Endothelial cell (in vitro differentiated cells): ENCODE data around the gene ARHGAP6. TPM values are rescaled to one million over a fixed set of nuclear protein-coding genes. Genes with fewer than 3 reads are reported as not detected.

Experiments
- DNase-seq: peaks from one replicate; pipeline ENCODE4 v3.0.0; 2021; ENCODE audit warnings: low spot score
- H3K27ac Mint-ChIP-seq: one replicate; pipeline ENCODE4 v1.8.0; 2021; ENCODE audit warnings: mixed read lengths, inconsistent platforms; ENCODE audit not compliant: unreplicated experiment
- H3K27me3 Mint-ChIP-seq: one replicate; pipeline ENCODE4 v1.8.0; 2021; ENCODE audit warnings: mild to moderate bottlenecking, moderate library complexity, mixed read lengths, inconsistent platforms; ENCODE audit not compliant: unreplicated experiment
- H3K36me3 Mint-ChIP-seq: one replicate; pipeline ENCODE4 v1.8.0; 2021; ENCODE audit warnings: mild to moderate bottlenecking, low read depth, mixed read lengths, inconsistent platforms; ENCODE audit not compliant: unreplicated experiment
- H3K4me1 Mint-ChIP-seq: one replicate; pipeline ENCODE4 v1.8.0; 2021; ENCODE audit warnings: mild to moderate bottlenecking, mixed read lengths, inconsistent platforms; ENCODE audit not compliant: unreplicated experiment
- H3K4me3 Mint-ChIP-seq: one replicate; pipeline ENCODE4 v1.8.0; 2021; ENCODE audit warnings: mild to moderate bottlenecking, mixed read lengths, inconsistent platforms; ENCODE audit not compliant: unreplicated experiment
- H3K9me3 Mint-ChIP-seq: one replicate; pipeline ENCODE4 v1.8.0; 2021; ENCODE audit warnings: mixed read lengths, inconsistent platforms; ENCODE audit not compliant: unreplicated experiment
- CTCF ChIP-seq: fragments of 200-600 bp; sonication (generic); IDR thresholded peaks from one replicate; pipeline ENCODE4 v1.5.0; 2021; ENCODE audit warnings: antibody characterized with exemption; ENCODE audit not compliant: unreplicated experiment
- total RNA-seq: library from RNA; stranded (reverse); fragmentation: NEBNext Ultra II Directional; extraction: Animal tissue kit (Norgen Biotek cat#: 25700); gene quantifications from one replicate; pipeline ENCODE4 v1.2.1, GENCODE V29; 2021; ENCODE audit not compliant: unreplicated experiment

ARHGAP6 gene
- total RNA-seq, 1 donor from 2014 or later: 4.1 TPM

DNA sequence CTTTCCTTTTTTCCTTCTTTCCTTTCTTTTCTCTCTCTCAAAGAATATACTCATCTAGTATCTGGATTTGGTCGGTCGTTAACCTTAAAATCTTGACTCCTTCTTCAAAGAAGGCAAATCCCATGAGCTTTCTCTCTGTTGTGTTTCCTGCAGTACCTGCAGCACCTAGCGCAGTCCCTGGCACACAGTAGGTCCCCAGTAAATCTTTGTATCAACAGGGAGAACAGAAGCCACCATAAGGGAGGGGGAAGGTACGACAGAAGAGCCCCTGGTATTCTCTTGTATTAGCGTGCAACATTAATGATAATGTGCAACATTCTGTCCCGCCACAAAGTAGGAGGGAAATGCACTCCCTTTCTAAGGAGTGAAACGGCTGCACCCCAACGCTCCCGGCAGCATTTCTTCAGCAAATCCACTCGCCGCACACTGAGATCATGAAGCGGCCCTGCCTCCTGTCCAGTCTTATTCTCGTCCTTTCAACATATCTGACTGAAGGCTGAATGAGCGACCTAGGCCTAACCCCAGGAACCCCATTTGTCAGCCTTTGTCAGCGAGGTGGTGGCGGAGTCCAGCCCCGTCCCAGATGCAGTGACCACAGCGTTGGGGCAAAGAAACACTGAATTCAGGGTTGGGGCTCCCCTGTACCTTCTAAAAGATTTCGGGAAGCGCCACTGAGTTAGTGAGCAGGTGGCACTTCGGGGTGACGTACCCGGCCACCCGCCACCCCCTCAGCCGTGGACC, 238.8 kb downstream of the ARHGAP6 start:
- no peak overlapping the region for H3K27ac Mint-ChIP-seq
- H3K4me3 Mint-ChIP-seq: peak overlapping the region; percentile 85
- peaks cover 6% of the 10 kb centered on the region for H3K4me1 Mint-ChIP-seq
- no peaks in the 10 kb centered on the region for H3K36me3 Mint-ChIP-seq
- H3K9me3 Mint-ChIP-seq: no peaks in the 10 kb centered on the region
- peak; percentile 4 for DNase-seq
- H3K27me3 Mint-ChIP-seq: no peaks in the 10 kb centered on the region
- TF ChIP-seq CTCF: no peak

DNA sequence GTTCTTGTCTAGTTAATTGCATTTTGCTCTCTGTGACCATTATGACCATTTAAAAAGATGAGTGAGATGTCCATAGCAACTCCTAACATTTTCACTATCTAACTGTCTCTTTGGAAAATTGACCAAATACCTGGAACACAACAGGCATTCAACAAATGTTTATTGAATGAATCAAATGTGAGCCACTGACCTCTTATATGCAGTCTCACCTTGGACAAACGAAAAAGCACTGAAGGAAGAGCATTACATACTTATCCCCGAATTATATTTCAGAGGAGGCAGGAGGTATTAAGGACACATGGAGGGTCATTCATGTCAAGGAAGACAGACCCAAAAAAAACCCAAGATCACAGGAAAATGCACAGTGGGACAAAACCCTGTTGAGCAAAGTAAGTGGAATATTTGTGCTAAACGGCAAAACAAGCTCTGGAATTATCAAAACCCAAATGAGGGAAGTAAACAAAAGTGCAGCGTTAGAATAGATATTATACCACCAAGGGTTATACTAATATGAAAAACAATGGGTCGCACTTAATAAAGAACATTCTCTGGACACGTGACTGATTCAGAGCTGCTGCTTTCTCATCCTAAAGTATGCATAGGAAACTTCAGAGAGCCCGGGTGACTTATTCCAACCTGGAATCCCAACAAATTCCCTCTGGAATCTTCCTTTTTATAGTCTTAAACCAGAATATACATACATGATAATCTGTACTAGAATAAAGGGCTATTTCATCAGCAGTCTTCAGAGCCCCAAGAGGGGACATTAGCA, 240.6 kb downstream of the ARHGAP6 start:
- Mint-ChIP-seq H3K4me1 (peaks cover 6% of the 10 kb centered on the region), H3K27ac (no peak overlapping the region), H3K9me3 (no peaks in the 10 kb centered on the region), H3K27me3 (no peaks in the 10 kb centered on the region), H3K36me3 (no peaks in the 10 kb centered on the region), H3K4me3 (no peak overlapping the region)
- no peak for DNase-seq
- TF ChIP-seq CTCF: no peak

DNA sequence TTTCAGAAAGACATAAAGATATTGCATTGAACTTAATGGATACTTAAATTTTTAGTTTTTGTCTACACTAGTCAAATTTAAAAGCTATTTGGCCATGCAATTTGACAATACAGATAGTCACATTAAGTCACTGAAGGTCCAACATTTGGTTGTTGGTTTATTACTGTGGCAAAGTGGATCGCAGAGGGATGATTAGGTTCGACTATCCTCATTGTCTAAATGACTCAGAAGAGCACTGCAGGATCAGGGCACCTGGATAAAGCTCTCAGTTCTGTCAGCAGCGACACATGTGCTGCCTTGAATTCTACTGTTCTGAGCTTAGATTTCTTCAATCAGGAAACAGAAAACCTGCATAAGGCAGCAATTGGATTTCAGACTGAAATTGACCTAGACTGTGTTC, 241.8 kb downstream of the ARHGAP6 start:
- Mint-ChIP-seq H3K36me3 (no peaks in the 10 kb centered on the region), H3K4me3 (no peak overlapping the region), H3K9me3 (no peaks in the 10 kb centered on the region), H3K27ac (no peak overlapping the region), H3K27me3 (no peaks in the 10 kb centered on the region), H3K4me1 (peaks cover 6% of the 10 kb centered on the region)
- DNase-seq: no peak
- TF ChIP-seq CTCF: no peak

DNA sequence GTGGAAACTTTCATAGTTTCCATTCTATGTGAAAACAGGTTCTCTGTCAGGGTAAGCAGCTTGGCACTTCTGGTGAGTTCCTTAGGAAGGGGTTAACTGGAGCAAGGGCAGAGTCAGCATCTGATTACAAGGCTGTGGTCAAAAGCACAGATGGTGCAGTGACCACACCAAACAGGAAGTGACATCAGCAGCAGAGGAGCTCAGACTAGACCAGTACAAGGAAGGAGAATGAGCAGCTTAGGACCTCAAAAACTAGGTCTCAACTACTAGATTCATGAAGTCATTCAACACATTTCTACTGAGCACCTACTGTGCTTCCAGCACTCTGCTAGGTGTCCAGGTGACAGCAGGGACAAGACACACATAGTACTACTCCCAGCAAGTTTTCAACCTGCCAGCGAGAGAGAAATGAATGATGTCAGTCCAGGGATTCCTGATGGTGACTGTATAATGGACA, 242.3 kb downstream of the ARHGAP6 start:
- H3K27me3 Mint-ChIP-seq: no peaks in the 10 kb centered on the region
- no peak for TF ChIP-seq CTCF
- no peaks in the 10 kb centered on the region for H3K36me3 Mint-ChIP-seq
- H3K4me3 Mint-ChIP-seq: no peak overlapping the region
- H3K9me3 Mint-ChIP-seq: no peaks in the 10 kb centered on the region
- DNase-seq: no peak
- peaks cover 6% of the 10 kb centered on the region for H3K4me1 Mint-ChIP-seq
- no peak overlapping the region for H3K27ac Mint-ChIP-seq

DNA sequence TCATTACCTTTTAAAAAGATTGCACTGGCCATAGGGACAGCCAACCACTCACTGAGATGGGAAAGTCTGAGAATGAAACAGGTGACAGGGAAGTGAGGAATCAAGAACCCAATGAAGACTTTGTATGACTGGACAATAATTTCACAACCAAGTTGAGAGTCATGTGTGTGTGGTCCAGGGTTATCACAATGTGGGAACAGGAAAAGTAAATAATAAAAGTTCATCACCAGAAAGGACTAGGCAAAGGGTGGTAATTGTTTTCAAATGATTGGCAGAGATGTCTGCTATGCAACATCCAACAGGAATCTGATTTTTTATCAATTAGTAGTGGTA, 243.2 kb downstream of the ARHGAP6 start:
- H3K27me3 Mint-ChIP-seq: no peaks in the 10 kb centered on the region
- TF ChIP-seq CTCF: no peak
- H3K4me3 Mint-ChIP-seq: no peak overlapping the region
- H3K36me3 Mint-ChIP-seq: no peaks in the 10 kb centered on the region
- H3K4me1 Mint-ChIP-seq: peaks cover 6% of the 10 kb centered on the region
- no peaks in the 10 kb centered on the region for H3K9me3 Mint-ChIP-seq
- no peak for DNase-seq
- H3K27ac Mint-ChIP-seq: no peak overlapping the region
